Raji (cell line): ENCODE results near the gene SP8.

Experiments
- POLR2A ChIP-seq: IDR thresholded peaks from 2 replicates; pipeline ENCODE4 v1.6.1; 2011; ENCODE audit warnings: low read depth, low read length, control low read depth; ENCODE audit not compliant: insufficient read depth

The SP8 gene

GRCh38 chr7:20796500-20796899 lies 9.8 kb upstream of the SP8 start:
- TF ChIP-seq POLR2A, result no peak

- no peak for TF ChIP-seq POLR2A
Measured at GRCh38 chr7:20795881-20796280, 9.2 kb upstream of the SP8 start.

GRCh38 chr7:20795361-20795760 lies 8.7 kb upstream of the SP8 start:
- TF ChIP-seq POLR2A, result no peak

GRCh38 chr7:20794676-20795075 lies 8.0 kb upstream of the SP8 start:
- no peak for TF ChIP-seq POLR2A

- TF ChIP-seq POLR2A, result no peak
Measured at GRCh38 chr7:20793694-20794394, 7.2 kb upstream of the SP8 start.

GRCh38 chr7:20793248-20793647 lies 6.6 kb upstream of the SP8 start:
- TF ChIP-seq POLR2A, result no peak

- TF ChIP-seq POLR2A, result no peak
Measured at GRCh38 chr7:20791538-20792434, 5.1 kb upstream of the SP8 start.

GRCh38 chr7:20790375-20790774 lies 3.7 kb upstream of the SP8 start:
- TF ChIP-seq POLR2A, result no peak

GRCh38 chr7:20788420-20788990 lies 1.8 kb upstream of the SP8 start:
- TF ChIP-seq POLR2A, result no peak

GRCh38 chr7:20787660-20788419 lies 1.2 kb upstream of the SP8 start:
- no peak for TF ChIP-seq POLR2A

GRCh38 chr7:20786421-20786778 lies 286 bp downstream of the SP8 start:
- TF ChIP-seq POLR2A, result no peak

GRCh38 chr7:20786049-20786412 lies 655 bp downstream of the SP8 start:
- TF ChIP-seq POLR2A, result no peak

GRCh38 chr7:20785157-20786048 lies 1.3 kb downstream of the SP8 start:
- TF ChIP-seq POLR2A, result no peak

- TF ChIP-seq POLR2A, result no peak
Measured at GRCh38 chr7:20784388-20785156, 2.1 kb downstream of the SP8 start.
